ENCODE measurements around the gene TMPRSS9.

GRCh38 chr19:2434267-2434666, 74.2 kb downstream of the TMPRSS9 start:
- TF ChIP-seq, protein P1, sequence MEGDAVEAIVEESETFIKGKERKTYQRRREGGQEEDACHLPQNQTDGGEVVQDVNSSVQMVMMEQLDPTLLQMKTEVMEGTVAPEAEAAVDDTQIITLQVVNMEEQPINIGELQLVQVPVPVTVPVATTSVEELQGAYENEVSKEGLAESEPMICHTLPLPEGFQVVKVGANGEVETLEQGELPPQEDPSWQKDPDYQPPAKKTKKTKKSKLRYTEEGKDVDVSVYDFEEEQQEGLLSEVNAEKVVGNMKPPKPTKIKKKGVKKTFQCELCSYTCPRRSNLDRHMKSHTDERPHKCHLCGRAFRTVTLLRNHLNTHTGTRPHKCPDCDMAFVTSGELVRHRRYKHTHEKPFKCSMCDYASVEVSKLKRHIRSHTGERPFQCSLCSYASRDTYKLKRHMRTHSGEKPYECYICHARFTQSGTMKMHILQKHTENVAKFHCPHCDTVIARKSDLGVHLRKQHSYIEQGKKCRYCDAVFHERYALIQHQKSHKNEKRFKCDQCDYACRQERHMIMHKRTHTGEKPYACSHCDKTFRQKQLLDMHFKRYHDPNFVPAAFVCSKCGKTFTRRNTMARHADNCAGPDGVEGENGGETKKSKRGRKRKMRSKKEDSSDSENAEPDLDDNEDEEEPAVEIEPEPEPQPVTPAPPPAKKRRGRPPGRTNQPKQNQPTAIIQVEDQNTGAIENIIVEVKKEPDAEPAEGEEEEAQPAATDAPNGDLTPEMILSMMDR (IDR thresholded peaks at IDR 0.05; ENCODE audit: poor library complexity, severe bottlenecking): no peak
- no peak for TF ChIP-seq SMC3 (conservative IDR thresholded peaks at IDR 0.05; ENCODE audit: poor library complexity)
- no peak for TF ChIP-seq POLR2AphosphoS5 (IDR thresholded peaks at IDR 0.05)
- no peak for TF ChIP-seq MXI1 (conservative IDR thresholded peaks at IDR 0.05; ENCODE audit: poor library complexity, severe bottlenecking)
- no peak for TF ChIP-seq RAD21 (conservative IDR thresholded peaks at IDR 0.05)
- TF ChIP-seq REST (IDR thresholded peaks at IDR 0.05; ENCODE audit: borderline replicate concordance): no peak
- TF ChIP-seq EP300 (conservative IDR thresholded peaks at IDR 0.05; ENCODE audit: poor library complexity, severe bottlenecking): no peak

All from neural cell (in vitro differentiated cells).